Motor neuron (in vitro differentiated cells): ENCODE data around the gene TMTC2. TPM values are rescaled to one million over a fixed set of nuclear protein-coding genes. Genes with fewer than 3 reads are reported as not detected.

Source experiments
- ATAC-seq, 8 experiments: fragments of 200-7000 bp; cut with Tn5 transposase; replicated peaks in 6 of 8; 2 replicates each; pipeline ENCODE4 v1.8.0; 2021; ENCODE audit warnings: mild to moderate bottlenecking in 8 of 8, moderate library complexity in 8 of 8
- H3K27ac ChIP-seq, 2 donors: fragments of 250-450 bp; sonication (Bioruptor Pico); 2 replicates each; pipeline ENCODE4 v1.9.0; 2021; ENCODE audit warnings: antibody characterized with exemption in 2 of 2, mild to moderate bottlenecking in 2 of 2, moderate library complexity in 1 of 2
- H3K4me1 ChIP-seq, 2 donors: fragments of 250-450 bp; sonication (Bioruptor Pico); replicated peaks in 1 of 2; 2 replicates each; pipeline ENCODE4 v1.6.1; 2021; ENCODE audit warnings: antibody characterized with exemption in 2 of 2, mild to moderate bottlenecking in 2 of 2, moderate library complexity in 1 of 2
- H3K4me3 ChIP-seq, 5 donors: fragments of 250-450 bp; sonication (Bioruptor Pico); 2 replicates each; pipeline ENCODE4 v1.9.0; 2021; ENCODE audit warnings: antibody characterized with exemption in 5 of 5, mild to moderate bottlenecking in 5 of 5, moderate library complexity in 4 of 5
- WGBS, 10 experiments: fragments of 450-650 bp; shearing (Covaris generic); methylation state at CpG; one replicate each; pipeline ENCODE4 v1.0.0; 2022; 5-methylcytosine and 5-hydroxymethylcytosine counted together
- in situ Hi-C, 9 experiments: fragments of 400-800 bp; cut with MboI; loops; one replicate each; pipeline ENCODE4 v1.15.0; 2021; ENCODE audit warnings: low sequenced_read_pairs in 9 of 9, low pct_unique_long_range_greater_than_20kb in 2 of 9; ENCODE audit not compliant: unreplicated experiment in 9 of 9
- total RNA-seq, 8 experiments: library from RNA; unstranded; fragments of 300-600 nt; gene quantifications; 2 replicates each; pipeline versions ENCODE4 v1.2.3 to v1.2.4, GENCODE V29; 2022

The TMTC2 gene
- total RNA-seq, 8 experiments from 2014 or later, result 11.4 to 49.3 (median 31.3) TPM

- no peak overlapping the region for H3K27ac ChIP-seq
- peaks cover 8 to 58% of the 10 kb centered on the region in 2 donors for H3K4me1 ChIP-seq
- no peak overlapping the region for H3K4me3 ChIP-seq
- WGBS, 10 experiments, result 40 to 100% (median 69%) methylated on average over 1 to 3 of the region's 3 CpGs; no CpG with 5 or more reads in 1 of the 10 experiments
- ATAC-seq, result peak in 7 of 8 experiments; percentile 43 to 78 (median 55)
- in situ Hi-C loops, result no loop called here
Observed at GRCh38 chr12:82968631-82969367, 282.1 kb downstream of the TMTC2 start.

- no peak for ATAC-seq
- Histone ChIP-seq H3K27ac (no peak overlapping the region), H3K4me3 (no peak overlapping the region), H3K4me1 (peaks cover 3 to 55% of the 10 kb centered on the region in 2 donors)
- no CpG with 5 or more reads among the region's 3 CpGs for WGBS, 10 experiments
- in situ Hi-C loops, result no loop called here
Observed at GRCh38 chr12:82970614-82971013, 283.9 kb downstream of the TMTC2 start.

- in situ Hi-C loops, result no loop called here
- WGBS, 10 experiments, result 26 to 87% (median 83%) methylated on average over 3 to 4 of the region's 4 CpGs; no CpG with 5 or more reads in 1 of the 10 experiments
- H3K4me1 ChIP-seq, result peaks cover 3 to 55% of the 10 kb centered on the region in 2 donors
- no peak overlapping the region for H3K27ac ChIP-seq
- peak in 5 of 8 experiments; percentile 14 to 68 (median 57) for ATAC-seq
- H3K4me3 ChIP-seq, result no peak overlapping the region
Observed at GRCh38 chr12:82971584-82971983, 284.9 kb downstream of the TMTC2 start.

GRCh38 chr12:82972624-82973023, 285.9 kb downstream of the TMTC2 start:
- in situ Hi-C loops, result no loop called here
- ATAC-seq, result peak in 1 of 8 experiments; percentile 25

GRCh38 chr12:82973592-82973991, 286.9 kb downstream of the TMTC2 start:
- H3K4me1 ChIP-seq, result peaks cover 2 to 34% of the 10 kb centered on the region in 2 donors
- H3K27ac ChIP-seq, result no peak overlapping the region
- 44 to 95% (median 76%) methylated on average over 1 to 3 of the region's 3 CpGs for whole genome bisulfite sequencing, 10 experiments
- H3K4me3 ChIP-seq, result no peak overlapping the region
- in situ Hi-C loops, result no loop called here
- ATAC-seq, result peak in 5 of 8 experiments; percentile 49 to 86 (median 52)

More at GRCh38 chr12:82972624-82973023, 285.9 kb downstream of the TMTC2 start:
- H3K27ac ChIP-seq, result no peak overlapping the region
- 66 to 96% (median 86%) methylated on average over 2 to 3 of the region's 3 CpGs; no CpG with 5 or more reads in 1 of the 10 experiments for WGBS, 10 experiments
- no peak overlapping the region for H3K4me3 ChIP-seq
- H3K4me1 ChIP-seq, result peaks cover 3 to 44% of the 10 kb centered on the region in 2 donors

- 29 to 100% (median 80%) methylated on average over 1 of the region's 1 CpG; no CpG with 5 or more reads in 3 of the 10 experiments for WGBS, 10 experiments
- Histone ChIP-seq H3K27ac (no peak overlapping the region), H3K4me1 (no peaks in the 10 kb centered on the region), H3K4me3 (no peak overlapping the region)
- in situ Hi-C loops, result loop anchor here in 1 of 9 experiments (25.0 kb wide), 1 partner anchor 294 kb away; the partner anchor contains the start of gene TMTC2
- peak in 2 of 8 experiments; percentile 15 to 25 for ATAC-seq
Observed at GRCh38 chr12:82981150-82981549, 294.4 kb downstream of the TMTC2 start.

GRCh38 chr12:82994117-82994516, 307.4 kb downstream of the TMTC2 start:
- Histone ChIP-seq H3K4me3 (no peak overlapping the region), H3K4me1 (no peaks in the 10 kb centered on the region), H3K27ac (no peak overlapping the region)
- 75 to 100% (median 93%) methylated on average over 3 to 12 of the region's 12 CpGs; no CpG with 5 or more reads in 1 of the 10 experiments for WGBS, 10 experiments
- ATAC-seq, result no peak
- in situ Hi-C loops, result loop anchor here in 1 of 9 experiments (25.0 kb wide), 1 partner anchor 307 kb away; the partner anchor contains the start of gene TMTC2

GRCh38 chr12:82996168-82996812, 309.6 kb downstream of the TMTC2 start:
- Histone ChIP-seq H3K27ac (no peak overlapping the region), H3K4me1 (no peaks in the 10 kb centered on the region), H3K4me3 (no peak overlapping the region)
- ATAC-seq, result peak in 3 of 8 experiments; percentile 21 to 43 (median 39)
- in situ Hi-C loops, result loop anchor here in 1 of 9 experiments (25.0 kb wide), 1 partner anchor 309 kb away; the partner anchor contains the start of gene TMTC2

- no peak for ATAC-seq
- Histone ChIP-seq H3K4me1 (no peaks in the 10 kb centered on the region), H3K27ac (no peak overlapping the region), H3K4me3 (no peak overlapping the region)
- in situ Hi-C loops, result loop anchor here in 1 of 9 experiments (25.0 kb wide), 1 partner anchor 311 kb away; the partner anchor contains the start of gene TMTC2
Observed at GRCh38 chr12:82998509-82998908, 311.8 kb downstream of the TMTC2 start.

GRCh38 chr12:83003026-83003425, 316.3 kb downstream of the TMTC2 start:
- no peak overlapping the region for H3K4me3 ChIP-seq
- no peak for ATAC-seq
- in situ Hi-C loops, result loop anchor here in 1 of 9 experiments (25.0 kb wide), 2 partner anchors 384 to 809 kb away; no protein-coding TSS in a partner anchor
- H3K27ac ChIP-seq, result no peak overlapping the region
- no peaks in the 10 kb centered on the region for H3K4me1 ChIP-seq
- 20 to 81% (median 56%) methylated on average over 1 to 2 of the region's 2 CpGs; no CpG with 5 or more reads in 1 of the 10 experiments for WGBS, 10 experiments

GRCh38 chr12:83005534-83006197, 319.0 kb downstream of the TMTC2 start:
- in situ Hi-C loops, result loop anchor here in 1 of 9 experiments (25.0 kb wide), 2 partner anchors 382 to 807 kb away; no protein-coding TSS in a partner anchor
- no peak for ATAC-seq
- 27 to 100% (median 82%) methylated on average over 1 to 2 of the region's 6 CpGs; no CpG with 5 or more reads in 2 of the 10 experiments for WGBS, 10 experiments

GRCh38 chr12:83008703-83009102, 322.0 kb downstream of the TMTC2 start:
- no peak for ATAC-seq
- H3K4me1 ChIP-seq, result no peaks in the 10 kb centered on the region
- H3K4me3 ChIP-seq, result no peak overlapping the region
- WGBS, 10 experiments, result 30 to 100% (median 66%) methylated on average over 1 to 3 of the region's 3 CpGs; no CpG with 5 or more reads in 2 of the 10 experiments
- in situ Hi-C loops, result loop anchor here in 1 of 9 experiments (25.0 kb wide), 2 partner anchors 379 to 804 kb away; no protein-coding TSS in a partner anchor
- H3K27ac ChIP-seq, result no peak overlapping the region

More at GRCh38 chr12:83005534-83006197, 319.0 kb downstream of the TMTC2 start:
- Histone ChIP-seq H3K4me3 (no peak overlapping the region), H3K27ac (no peak overlapping the region), H3K4me1 (no peaks in the 10 kb centered on the region)
